GM21528 (cell line): ENCODE results near the gene ISM1.
"Not testable (repeated sequence)": the region's sequence is repeated elsewhere in the genome, so short reads cannot be mapped to it uniquely, and the experiment has no call there.

ENCODE experiments used
- ATAC-seq: cut with Tn5 transposase; IDR thresholded peaks from one replicate; pipeline ENCODE4 v1.9.1; 2021; ENCODE audit warnings: mild to moderate bottlenecking, moderate library complexity; ENCODE audit not compliant: unreplicated experiment, low FRiP score

ISM1 gene

DNA sequence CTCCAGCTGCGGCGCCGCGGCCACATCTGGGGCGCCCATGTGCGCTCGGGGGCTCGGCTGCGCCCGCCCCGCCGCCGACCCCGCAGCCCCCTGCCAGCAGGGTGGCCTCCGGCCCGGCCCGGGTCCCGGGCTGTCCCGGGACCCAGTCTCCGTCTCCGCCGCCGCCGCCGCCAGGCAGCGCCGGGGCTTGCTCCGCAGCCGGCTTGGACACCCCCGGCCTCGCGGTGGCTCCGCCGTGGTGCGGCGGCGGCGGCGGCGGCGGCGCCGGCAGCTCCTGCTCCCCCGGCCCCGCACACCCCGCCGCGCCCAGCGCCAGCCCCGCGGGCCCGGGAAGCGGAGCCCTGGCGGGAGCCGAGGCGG is 219 bp downstream of the ISM1 start:
- peak; percentile 25 for ATAC-seq

DNA sequence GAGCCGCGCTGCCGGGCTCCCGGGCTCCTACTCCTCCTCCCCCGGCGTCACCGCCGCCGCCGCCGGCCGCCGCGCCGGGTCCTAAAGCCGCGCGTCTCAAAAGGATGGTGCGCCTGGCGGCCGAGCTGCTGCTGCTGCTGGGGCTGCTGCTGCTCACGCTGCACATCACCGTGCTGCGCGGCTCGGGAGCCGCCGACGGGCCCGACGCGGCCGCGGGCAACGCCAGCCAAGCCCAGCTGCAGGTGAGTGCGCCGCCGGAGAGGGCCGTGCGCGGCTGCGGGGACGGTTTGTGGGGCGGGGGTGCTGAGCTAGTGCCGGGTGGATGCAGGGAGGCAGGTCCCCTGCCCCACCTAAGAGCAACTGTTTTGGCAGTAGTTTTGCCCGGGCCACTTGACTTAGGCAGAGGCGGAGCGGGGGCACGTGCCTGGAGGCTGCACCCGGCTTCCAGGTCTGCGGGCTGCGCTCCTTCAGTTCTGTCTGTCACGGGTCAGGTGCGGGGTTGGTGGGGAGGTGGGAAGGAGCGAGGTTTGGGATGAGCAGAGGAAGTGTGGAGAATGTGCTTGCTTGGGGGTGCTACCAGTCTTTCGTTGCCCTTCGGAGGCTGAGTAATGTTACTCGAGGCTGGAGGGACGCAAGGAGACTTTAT is 722 bp downstream of the ISM1 start:
- ATAC-seq: peak; percentile 80

DNA sequence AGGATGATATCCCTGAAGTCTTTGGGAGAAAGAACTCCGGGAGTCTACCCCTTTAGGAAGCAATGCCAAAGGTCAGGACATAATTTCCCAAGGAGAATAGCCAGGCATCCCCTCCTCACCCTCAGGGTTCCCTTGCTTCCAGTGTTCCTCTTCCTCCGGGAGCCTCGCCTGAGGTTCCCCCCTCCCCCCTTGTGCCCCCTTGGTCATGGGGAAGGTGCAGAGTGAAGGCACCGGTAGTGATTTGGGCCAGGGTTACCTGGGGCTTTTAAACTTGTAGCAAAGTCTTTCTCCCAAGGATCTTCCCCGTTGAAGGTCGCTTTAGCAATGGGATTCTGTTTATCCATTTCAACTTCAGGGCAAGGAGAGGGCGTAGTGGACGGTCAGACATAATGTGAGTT is 1.2 kb downstream of the ISM1 start:
- no peak for ATAC-seq

DNA sequence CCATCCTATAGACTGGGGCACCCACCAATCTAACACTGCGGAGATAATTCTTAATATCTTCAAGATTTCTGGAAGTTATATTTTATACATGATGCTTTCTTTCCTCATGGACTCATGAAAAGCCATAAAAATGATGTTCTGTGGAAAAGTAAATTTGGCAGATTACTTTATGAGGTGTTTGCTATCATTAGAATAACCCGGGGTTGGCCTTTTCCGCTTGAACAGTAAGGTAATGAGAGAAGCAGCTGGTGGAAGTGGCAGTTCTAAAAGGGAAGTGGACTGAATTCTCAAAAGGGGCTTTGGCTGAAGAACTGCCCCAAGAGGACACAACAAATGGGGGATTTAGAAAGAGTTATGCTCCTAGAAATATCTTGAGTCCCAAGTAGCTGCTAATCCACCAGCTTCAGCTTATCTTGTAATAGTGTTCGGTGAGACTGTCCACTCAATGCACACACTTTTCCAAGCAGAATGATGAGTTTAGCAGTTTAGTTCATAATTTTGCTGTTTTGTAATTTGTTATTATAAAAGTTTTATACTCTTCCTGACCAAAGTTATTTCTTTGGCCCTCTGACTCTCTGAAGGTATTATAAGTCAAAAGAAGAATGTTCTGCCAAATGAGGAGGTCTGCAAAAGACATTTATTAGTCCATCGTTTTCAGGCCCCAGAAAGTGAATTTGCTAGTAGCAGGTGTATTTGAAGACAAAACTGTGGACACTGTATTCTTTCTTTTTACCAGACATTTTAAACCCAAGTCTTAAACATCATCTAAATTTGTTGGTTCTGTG is 2.9 kb downstream of the ISM1 start:
- no peak for ATAC-seq

DNA sequence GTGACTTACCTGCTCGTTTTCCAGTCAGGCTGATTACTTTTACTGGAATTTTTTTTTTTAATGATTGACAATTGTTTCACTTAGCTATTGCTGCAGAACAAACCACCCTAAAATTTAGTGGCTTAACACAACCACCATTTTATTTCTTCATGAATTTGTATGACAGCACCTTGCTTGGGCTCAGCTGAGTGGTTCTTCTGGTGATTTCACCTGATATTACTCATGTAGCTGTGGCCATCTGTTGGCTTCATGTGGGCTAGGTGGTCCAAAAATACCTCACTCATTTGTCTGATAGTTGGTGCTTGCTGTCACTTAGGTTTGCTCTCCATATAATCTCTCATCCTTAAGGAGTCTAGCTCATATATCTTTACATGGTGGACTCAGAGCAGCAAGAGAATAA is 5.3 kb downstream of the ISM1 start:
- ATAC-seq: no peak

DNA sequence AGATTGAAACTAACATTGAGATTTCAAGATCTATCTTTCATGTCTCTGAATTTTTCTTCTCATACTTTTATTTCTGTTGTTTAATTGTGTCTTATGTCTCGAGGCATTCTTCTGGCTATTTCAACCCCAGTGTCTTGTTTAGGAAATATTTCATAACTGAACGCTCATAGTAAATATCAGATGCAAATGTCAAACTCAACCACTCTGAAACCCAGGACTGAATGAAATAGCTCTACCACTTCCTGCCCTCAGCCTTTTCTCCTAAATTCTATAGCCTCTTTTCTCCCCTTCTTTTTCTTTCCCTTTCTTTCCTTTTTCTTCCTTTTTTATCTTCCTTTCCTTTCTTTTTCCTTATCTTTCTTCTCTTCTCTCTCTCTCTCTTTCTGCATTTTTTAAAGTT is 7.7 kb downstream of the ISM1 start:
- ATAC-seq: no peak

DNA sequence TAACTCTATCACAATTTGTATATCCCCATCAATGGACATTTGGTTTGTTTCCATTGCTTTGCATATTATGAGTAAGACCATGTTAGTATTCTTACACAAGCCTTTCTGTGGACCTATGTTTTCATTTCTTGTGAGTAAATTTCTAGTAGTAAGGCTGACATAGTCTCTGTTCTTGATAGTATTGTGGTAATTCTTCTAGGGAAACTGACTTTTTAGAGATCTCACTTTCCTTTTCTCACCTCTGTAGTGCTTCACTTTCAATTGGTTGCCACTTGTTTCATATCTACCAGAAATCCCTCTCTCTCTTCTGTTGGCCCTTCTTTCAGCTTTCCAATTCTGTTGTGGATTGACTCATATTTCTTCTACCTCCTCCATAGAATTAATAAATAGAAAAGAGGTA is 8.5 kb downstream of the ISM1 start:
- no peak for ATAC-seq

DNA sequence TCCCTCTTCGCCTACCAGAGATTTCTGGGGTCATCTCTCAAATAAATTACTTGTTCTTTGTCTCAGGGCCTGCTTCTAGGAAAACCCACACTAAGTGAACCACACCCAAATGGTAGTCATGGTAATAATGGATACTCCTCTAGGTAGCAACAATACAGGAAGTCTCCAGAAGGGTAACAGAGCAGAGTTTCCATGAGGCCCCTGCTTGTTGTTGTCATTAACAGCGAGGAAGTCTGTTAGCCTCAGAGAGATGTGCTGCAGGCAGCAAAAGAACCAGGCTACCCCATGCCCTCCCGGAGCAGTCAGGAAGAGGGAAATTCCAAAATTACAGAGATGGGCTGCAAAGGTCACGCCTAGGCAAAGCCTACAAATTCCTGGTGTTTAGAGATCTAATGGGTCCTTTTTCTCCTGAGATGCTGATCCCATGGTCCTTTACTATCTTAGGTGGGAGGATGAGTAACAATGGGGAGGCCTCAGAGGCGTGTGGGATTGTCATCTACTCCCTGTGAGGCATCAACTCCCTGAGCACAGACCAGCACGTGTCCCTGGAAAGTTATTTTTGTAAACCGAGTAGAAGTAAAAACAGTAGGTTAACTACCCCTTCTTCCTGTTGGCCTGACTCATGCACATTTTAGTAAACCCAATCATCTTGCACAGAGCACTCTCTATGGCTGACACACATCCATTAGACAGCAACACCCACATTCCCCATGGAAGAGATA is 10.1 kb downstream of the ISM1 start:
- no peak for ATAC-seq

DNA sequence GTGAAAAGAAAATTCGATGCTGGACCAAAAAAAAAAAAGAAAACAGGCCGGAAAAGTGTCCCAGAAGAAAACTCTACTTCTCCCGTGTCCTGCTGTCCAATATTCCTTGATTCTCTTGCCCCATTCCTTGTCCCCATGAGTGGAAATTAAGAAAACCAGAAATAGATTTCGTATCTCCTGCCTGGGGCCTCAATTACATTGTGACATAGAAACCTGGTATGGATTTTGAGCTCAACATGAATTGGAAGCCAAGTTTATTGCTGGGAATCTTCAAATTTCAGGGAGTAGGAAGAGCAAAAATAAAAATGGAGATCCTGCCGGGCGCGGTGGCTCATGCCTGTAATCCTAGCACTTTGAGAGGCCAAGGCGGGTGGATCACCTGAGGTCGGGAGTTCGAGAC is 11.9 kb downstream of the ISM1 start:
- no peak for ATAC-seq

DNA sequence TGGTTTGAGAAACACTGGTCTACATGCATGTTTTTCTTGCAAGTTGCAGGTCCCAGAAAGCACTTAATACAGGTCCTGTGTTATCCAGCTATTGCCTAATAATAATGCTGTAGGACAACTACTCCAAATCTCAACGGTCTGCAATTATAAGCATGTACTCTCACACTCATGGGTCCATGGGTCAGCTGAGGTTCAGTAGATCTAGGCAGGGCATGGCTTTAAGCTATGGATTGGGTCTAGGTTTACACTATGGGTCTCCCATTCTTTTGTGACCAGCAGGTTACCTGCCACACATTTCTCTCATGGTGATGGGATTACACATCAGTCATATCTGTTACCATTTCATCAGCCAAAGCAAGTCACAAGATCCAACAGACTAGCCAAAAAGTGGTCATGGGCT is 13.9 kb downstream of the ISM1 start:
- ATAC-seq: no peak

DNA sequence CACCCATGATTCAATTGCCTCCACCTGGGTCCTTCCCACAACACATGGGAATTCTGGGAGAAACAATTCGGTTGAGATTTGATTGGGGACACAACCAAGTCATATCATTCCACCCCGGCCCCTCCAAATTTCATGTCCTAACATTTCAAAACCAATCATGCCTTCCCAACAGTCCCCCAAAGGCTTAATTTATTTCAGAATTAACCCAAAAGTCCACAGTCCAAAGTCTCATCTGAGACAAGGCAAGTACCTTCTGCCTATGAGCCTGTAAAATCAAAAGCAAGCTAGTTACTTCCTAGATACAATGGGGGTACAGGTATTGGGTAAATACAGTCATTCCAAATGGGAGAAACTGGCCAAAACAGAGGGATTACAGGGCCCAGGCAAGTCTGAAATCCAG is 15.3 kb downstream of the ISM1 start:
- ATAC-seq: not testable (repeated sequence)

DNA sequence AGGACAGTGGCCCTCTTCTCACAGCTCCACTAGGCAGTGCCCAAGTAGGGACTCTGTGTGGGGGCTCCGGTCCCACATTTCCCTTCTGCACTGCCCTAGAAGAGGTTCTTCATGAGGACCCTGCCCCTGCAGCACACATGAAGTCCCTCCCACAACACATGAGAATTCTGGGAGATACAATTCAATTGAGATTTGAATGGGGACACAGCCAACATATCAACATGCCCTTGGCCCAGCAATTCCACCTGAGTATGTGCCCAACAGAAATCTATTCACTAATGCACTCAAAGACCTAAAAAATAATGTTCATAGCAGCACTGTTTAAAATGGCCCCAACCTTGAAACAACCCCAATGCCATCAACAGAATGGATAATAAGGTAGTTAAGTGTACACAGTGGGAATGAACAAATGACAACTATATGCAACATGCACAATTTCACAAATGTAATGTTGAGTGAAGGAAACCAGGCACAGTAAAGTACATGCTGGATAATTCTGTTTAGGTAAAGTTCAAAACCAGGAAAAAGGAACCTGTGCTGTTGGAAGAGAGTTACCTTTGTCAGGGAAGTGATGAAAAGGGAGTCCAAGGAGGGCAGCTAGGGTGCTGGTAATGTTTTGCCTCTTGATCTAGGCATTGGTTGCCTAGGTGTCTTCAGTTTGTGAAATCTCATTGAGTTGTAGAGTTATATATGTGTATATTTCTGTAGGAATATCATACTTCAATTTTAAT is 16.1 kb downstream of the ISM1 start:
- no peak for ATAC-seq

DNA sequence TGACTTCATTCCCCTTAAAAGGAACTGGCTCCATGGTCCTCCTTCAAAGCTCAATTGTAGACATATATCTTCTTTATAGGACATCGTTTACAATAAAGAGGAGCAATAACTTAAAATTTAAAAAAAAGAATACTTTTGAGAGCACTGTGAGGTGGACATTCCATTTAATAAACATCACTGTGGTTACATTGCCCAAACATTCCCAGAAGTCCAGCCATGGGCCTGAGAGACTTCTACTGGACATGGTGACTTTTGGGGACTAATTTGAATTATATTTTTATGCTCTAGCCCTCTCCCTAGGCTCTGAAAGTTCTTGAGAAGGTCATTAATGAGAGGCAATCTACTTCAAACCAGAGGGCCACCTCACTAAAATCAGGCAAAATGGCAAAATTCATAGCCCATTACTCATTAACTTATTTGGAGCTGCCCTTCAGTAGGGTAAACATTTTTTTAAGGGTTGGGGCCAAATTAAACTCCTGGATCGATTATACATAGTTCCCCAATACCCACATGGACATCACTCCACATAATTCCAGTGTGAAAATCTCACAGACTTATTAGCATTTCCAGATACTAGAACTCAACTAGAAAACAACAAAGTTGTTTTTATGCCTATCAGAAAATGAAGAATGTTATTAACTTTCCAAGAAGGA is 17.1 kb downstream of the ISM1 start:
- ATAC-seq: no peak

DNA sequence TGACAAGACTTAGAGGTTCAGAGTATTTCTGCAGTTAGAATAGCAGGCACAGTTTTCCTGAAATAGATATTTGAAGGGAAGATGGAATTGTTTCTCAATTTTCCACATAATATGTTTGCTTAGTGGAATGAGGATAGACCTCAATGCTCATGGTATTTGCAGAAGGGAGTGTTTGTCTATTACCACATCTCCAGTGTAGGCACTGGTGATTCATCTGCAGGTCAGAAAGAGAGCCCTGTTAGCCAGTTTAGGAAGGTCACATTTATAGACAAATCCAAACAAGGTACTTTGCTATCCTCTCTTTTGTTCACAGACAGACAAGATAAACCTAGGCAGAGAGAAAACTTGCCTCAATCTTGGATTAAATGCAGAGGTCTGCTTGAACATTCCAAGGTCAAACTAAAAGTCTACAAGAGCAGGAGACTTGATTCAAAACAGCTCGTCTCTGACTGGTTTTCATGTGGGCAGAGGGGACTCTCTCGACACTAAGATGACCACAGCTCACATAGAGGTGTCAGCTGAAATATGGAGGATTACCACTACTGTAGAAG is 22.8 kb downstream of the ISM1 start:
- ATAC-seq: no peak

DNA sequence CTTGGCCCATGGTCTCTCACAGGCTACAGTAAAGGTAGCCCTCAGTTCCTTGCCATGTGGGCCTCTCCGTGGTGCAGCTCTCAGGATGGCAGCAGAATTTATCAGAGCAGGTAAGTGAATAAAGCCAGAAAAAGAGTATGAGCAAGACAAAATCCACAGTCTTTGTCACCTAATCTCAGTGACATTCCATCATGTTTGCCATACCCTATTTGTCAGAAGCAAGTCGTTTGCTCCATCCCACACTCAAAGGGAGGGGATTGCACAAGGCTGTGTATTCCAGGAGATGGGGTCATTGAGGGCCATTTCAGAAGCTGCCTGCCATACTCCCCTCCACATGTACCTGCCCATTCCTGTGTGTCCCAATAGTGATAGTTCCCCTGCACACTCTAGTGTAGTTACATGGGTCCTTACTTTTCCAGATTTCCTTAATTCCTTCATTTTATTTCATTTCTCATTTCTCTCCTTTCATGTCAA is 24.2 kb downstream of the ISM1 start:
- ATAC-seq: no peak

DNA sequence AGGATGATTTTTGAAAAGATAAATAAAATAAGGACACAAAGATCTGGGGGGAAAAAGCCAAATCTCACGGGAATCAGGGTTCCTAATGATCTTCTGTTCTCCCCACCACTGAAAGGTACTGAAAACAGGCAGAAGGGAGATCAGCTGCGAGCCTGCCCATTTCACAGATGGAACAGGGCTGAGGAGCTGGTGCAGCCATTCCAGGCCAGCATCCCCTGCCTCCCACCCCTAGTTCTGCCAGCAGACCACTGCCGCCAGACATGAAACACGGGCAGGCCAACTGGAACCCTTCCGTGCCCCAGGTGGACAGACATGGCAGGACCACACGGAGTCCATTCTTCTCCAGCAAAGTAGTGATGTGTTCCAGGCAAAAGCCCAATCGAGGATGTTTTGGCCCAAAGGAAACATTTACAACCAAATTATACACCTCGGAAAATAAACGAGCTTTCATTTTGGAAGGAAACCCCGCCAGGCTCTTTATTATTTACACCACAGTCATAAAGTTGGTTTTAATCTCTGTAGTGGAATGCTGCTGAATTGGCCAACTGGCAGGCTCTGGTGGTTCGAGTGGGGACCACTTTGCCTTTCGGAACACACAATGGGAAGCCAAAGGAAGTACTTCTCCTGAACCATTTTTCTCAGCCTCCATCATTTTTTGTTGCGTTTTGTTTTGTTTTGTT is 28.2 kb downstream of the ISM1 start:
- no peak for ATAC-seq

DNA sequence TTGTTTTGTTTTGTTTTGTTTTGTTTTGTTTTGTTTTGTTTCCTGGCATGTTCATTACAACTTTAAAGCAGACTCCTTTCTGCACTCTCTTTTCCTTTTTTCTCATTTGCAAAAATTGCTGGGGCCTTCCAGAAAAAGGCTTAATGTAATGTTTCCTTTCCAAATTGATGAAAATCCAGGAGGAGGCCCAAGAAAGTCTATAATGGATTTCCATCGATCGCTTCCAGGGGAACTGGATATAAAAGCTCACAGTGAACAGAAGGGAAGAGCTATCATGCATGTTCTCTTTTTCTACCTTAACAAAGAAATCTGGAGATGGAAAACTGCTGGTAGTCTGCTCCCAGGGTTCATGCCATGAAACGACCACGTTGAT is 28.7 kb downstream of the ISM1 start:
- no peak for ATAC-seq

DNA sequence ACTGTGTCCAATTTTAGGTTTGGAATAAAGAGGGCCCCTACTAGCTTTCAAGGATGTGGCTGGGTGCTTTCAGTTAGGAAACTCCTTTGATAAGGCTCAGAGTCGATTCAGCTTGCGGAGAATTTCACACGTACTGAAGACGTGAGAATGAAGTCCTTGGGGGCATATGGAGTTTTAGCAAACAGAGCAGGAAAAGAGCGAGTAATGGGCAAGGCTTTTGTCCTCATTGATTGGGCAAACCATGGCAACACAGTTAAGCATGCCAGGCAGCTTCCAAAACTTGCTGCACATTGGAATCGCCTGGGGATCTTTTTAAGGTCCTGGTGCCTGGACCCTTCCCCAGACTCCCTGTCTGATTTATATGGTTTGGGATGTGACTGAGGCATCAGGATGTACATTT is 29.2 kb downstream of the ISM1 start:
- no peak for ATAC-seq

DNA sequence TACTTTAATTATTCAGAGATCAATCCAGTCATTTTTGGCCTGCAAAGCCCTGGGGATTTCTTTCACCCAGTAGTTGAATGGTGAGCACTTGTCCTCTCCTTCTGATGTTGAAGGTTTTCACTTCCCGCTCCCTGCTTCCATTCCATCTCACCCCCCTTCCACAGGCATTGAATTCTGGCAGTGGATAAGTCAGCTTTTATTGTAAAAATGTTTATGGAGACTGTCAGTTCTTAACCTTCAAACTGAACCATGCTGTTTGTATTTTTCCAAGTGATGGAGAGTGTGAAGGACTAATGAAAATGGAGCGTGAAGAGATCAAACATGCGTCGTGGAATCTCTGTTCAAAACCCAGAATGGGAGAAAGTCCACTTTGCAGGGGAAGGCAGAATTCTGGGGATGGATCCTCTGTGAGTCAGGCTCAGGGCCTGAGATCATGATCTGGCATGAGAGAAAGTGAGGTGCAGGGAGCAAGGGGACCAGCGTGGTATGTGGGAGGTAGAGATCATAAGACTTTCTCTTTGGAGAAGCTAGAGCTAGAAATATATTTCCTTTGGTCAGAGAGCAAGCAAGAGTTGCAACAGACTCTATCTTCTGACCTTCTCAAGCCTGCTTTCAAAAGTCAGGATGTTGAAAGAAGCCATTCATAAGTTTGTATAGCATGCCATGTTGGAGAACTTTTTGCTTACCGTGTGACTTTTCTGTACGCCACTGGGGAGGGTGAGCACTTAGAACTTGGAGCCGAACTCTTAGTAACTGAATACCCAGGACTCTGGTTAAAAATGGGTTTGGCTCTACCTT is 30.2 kb downstream of the ISM1 start:
- no peak for ATAC-seq
